ENCODE results near the gene EDN1.
A peak's percentile ranks its signal among the peaks of the same experiment; 100 is the strongest.
"Not testable (repeated sequence)": the region's sequence is repeated elsewhere in the genome, so short reads cannot be mapped to it uniquely, and the experiment has no call there.

The EDN1 gene

GRCh38 chr6:12325872-12326271 lies 35.7 kb downstream of the EDN1 start:
- no peak for DNase-seq (ENCODE audit: low spot score)

- DNase-seq (ENCODE audit: low spot score): no peak
Observed at GRCh38 chr6:12327391-12327790, 37.2 kb downstream of the EDN1 start.

GRCh38 chr6:12327988-12328387 lies 37.8 kb downstream of the EDN1 start:
- DNase-seq (ENCODE audit: low spot score): no peak

GRCh38 chr6:12328701-12329100 lies 38.5 kb downstream of the EDN1 start:
- no peak for DNase-seq (ENCODE audit: low spot score)

GRCh38 chr6:12331474-12331873 lies 41.3 kb downstream of the EDN1 start:
- no peak for DNase-seq (ENCODE audit: low spot score)

GRCh38 chr6:12331951-12332749 lies 42.0 kb downstream of the EDN1 start:
- no peak for DNase-seq (ENCODE audit: low spot score)

- not testable (repeated sequence) for DNase-seq (ENCODE audit: low spot score)
Observed at GRCh38 chr6:12332750-12333079, 42.6 kb downstream of the EDN1 start.

GRCh38 chr6:12333128-12333527 lies 43.0 kb downstream of the EDN1 start:
- no peak for DNase-seq (ENCODE audit: low spot score)

- no peak for DNase-seq (ENCODE audit: low spot score)
Observed at GRCh38 chr6:12334526-12335130, 44.5 kb downstream of the EDN1 start.

GRCh38 chr6:12335131-12335527 lies 45.0 kb downstream of the EDN1 start:
- no peak for DNase-seq (ENCODE audit: low spot score)

- no peak for DNase-seq (ENCODE audit: low spot score)
Observed at GRCh38 chr6:12335717-12336116, 45.6 kb downstream of the EDN1 start.

- DNase-seq (ENCODE audit: low spot score): no peak
Observed at GRCh38 chr6:12336121-12336971, 46.2 kb downstream of the EDN1 start.

GRCh38 chr6:12339022-12339421 lies 48.9 kb downstream of the EDN1 start:
- DNase-seq (ENCODE audit: low spot score): no peak

GRCh38 chr6:12339808-12340487 lies 49.8 kb downstream of the EDN1 start:
- no peak for DNase-seq (ENCODE audit: low spot score)

GRCh38 chr6:12340488-12340818 lies 50.3 kb downstream of the EDN1 start:
- no peak for DNase-seq (ENCODE audit: low spot score)

GRCh38 chr6:12342664-12343063 lies 52.5 kb downstream of the EDN1 start:
- DNase-seq (ENCODE audit: low spot score): no peak

- DNase-seq (ENCODE audit: low spot score): no peak
Observed at GRCh38 chr6:12343122-12343439, 52.9 kb downstream of the EDN1 start.

- peak; percentile 31 for DNase-seq (ENCODE audit: low spot score)
Observed at GRCh38 chr6:12343440-12344162, 53.4 kb downstream of the EDN1 start.

- no peak for DNase-seq (ENCODE audit: low spot score)
Observed at GRCh38 chr6:12344296-12344695, 54.1 kb downstream of the EDN1 start.

GRCh38 chr6:12344961-12345693 lies 55.0 kb downstream of the EDN1 start:
- DNase-seq (ENCODE audit: low spot score): no peak

GRCh38 chr6:12345694-12346058 lies 55.5 kb downstream of the EDN1 start:
- no peak for DNase-seq (ENCODE audit: low spot score)
